PC-9 (cell line): Measurements from ENCODE around the gene SLC22A4. TPM values are rescaled to one million over a fixed set of nuclear protein-coding genes. Genes with fewer than 3 reads are reported as not detected.

Experiments used
- BruUV-seq: library from RNA; stranded (reverse); fragments of 400-500 nt; replicated peaks from 2 replicates; lab custom pipeline; 2021; lab: Mats Ljungman, UMichigan
- CTCF ChIA-PET: fragments of 300-600 bp; sonication (Branson Sonifier 250); formaldehyde crosslinking; loops from one replicate; lab custom pipeline; 2022; ENCODE audit warnings: antibody characterized with exemption; lab: Charles Lee
- POLR2A ChIA-PET: fragments of 300-600 bp; sonication (Branson Sonifier 250); formaldehyde crosslinking; loops from one replicate; lab custom pipeline; 2022; ENCODE audit warnings: antibody characterized with exemption; ENCODE audit not compliant: unreplicated experiment; lab: Charles Lee
- DNase-seq, 2 experiments: peaks; one replicate each; pipeline versions ENCODE4 v3.0.0 to v3.0.0-alpha.2; 2015 to 2022; ENCODE audit warnings: mixed read lengths in 1 of 2
- H2AFZ ChIP-seq: fragments of 200-600 bp; sonication (generic); 2 replicates; pipeline ENCODE4 v1.8.1; 2017; ENCODE audit warnings: antibody characterized with exemption
- H3F3A ChIP-seq: fragments of 200-600 bp; sonication (generic); 2 replicates; pipeline ENCODE4 v1.8.1; 2017; ENCODE audit warnings: antibody characterized with exemption, mild to moderate bottlenecking, low read depth; ENCODE audit not compliant: insufficient read depth
- H3K27ac ChIP-seq: fragments of 200-600 bp; sonication (generic); 2 replicates; pipeline ENCODE4 v1.6.1; 2016; ENCODE audit warnings: mixed run types
- H3K27me3 ChIP-seq: fragments of 200-600 bp; sonication (generic); 2 replicates; pipeline ENCODE4 v1.6.1; 2016; ENCODE audit warnings: low read depth, mixed run types; ENCODE audit not compliant: insufficient read depth
- H3K36me3 ChIP-seq: fragments of 200-600 bp; sonication (generic); 2 replicates; pipeline ENCODE4 v1.6.1; 2016; ENCODE audit warnings: low read depth, mixed run types
- H3K4me1 ChIP-seq: fragments of 200-600 bp; sonication (generic); replicated peaks from 2 replicates; pipeline ENCODE4 v1.6.1; 2016; ENCODE audit warnings: mixed run types; ENCODE audit not compliant: insufficient read depth
- H3K4me2 ChIP-seq: fragments of 200-600 bp; sonication (generic); 2 replicates; pipeline ENCODE4 v1.6.1; 2017; ENCODE audit warnings: mixed run types
- H3K4me3 ChIP-seq: fragments of 200-600 bp; sonication (generic); 2 replicates; pipeline ENCODE4 v1.6.1; 2016; ENCODE audit warnings: mixed run types
- H3K79me2 ChIP-seq: fragments of 200-600 bp; sonication (generic); 2 replicates; pipeline ENCODE4 v1.6.1; 2017; ENCODE audit warnings: low read depth, mixed run types
- H3K9me2 ChIP-seq: fragments of 200-600 bp; sonication (generic); 2 replicates; pipeline ENCODE4 v1.8.1; 2017; ENCODE audit warnings: mild to moderate bottlenecking; ENCODE audit not compliant: insufficient read depth
- H3K9me3 ChIP-seq: fragments of 200-600 bp; sonication (generic); 2 replicates; pipeline ENCODE4 v1.8.1; 2016; ENCODE audit warnings: low read depth; ENCODE audit not compliant: insufficient read depth
- H4K20me1 ChIP-seq: fragments of 200-600 bp; sonication (generic); 2 replicates; pipeline ENCODE4 v1.8.1; 2017; ENCODE audit not compliant: insufficient read depth
- CTCF ChIP-seq: fragments of 200-600 bp; sonication (generic); conservative IDR thresholded peaks from 2 replicates; pipeline ENCODE4 v1.6.1; 2017; ENCODE audit warnings: mixed run types, antibody characterized with exemption, mild to moderate bottlenecking, moderate library complexity
- EZH2 ChIP-seq: fragments of 200-600 bp; sonication (generic); IDR thresholded peaks from 2 replicates; pipeline ENCODE4 v1.8.0; 2017; ENCODE audit warnings: antibody characterized with exemption, low read depth
- intact Hi-C: fragments of 100-400 bp; cut with micrococcal nuclease; formaldehyde crosslinking; loops from one replicate; pipeline ENCODE4 v1.10.0; 2022; ENCODE audit not compliant: unreplicated experiment
- microRNA-seq: library from miRNA; unstranded; fragments of <30 nt; microRNA quantifications from one replicate; pipeline ENCODE4 v1.2.0, GENCODE V29; 2021; ENCODE audit warnings: borderline number of aligned reads, borderline replicate concordance
- total RNA-seq: library from RNA; stranded (reverse); gene quantifications from 2 replicates; pipeline ENCODE4 v1.2.3, GENCODE V29; 2021

SLC22A4 gene
- total RNA-seq, 1 experiment from 2014 or later = 4.2 TPM

- Histone ChIP-seq H3K4me1 (peaks cover 30% of the 10 kb centered on the region), H2AFZ (no peak overlapping the region), H4K20me1 (no peaks in the 10 kb centered on the region), H3K4me2 (no peak overlapping the region), H3K36me3 (0 out of 2 replicates have a peak, but pooled peaks cover 16% of the 10 kb centered on the region), H3K9me3 (no peaks in the 10 kb centered on the region), H3K27ac (no peak overlapping the region), H3K27me3 (no peaks in the 10 kb centered on the region), H3K4me3 (no peak overlapping the region), H3K9me2 (no peaks in the 10 kb centered on the region), H3K79me2 (no peaks in the 10 kb centered on the region), H3F3A (peaks cover 25% of the 10 kb centered on the region)
- ChIA-PET POLR2A (no interaction called here), CTCF (no interaction called here)
- no peak for DNase-seq
- TF ChIP-seq EZH2 (no peak), CTCF (no peak)
- intact Hi-C loops = no loop called here
- BruUV-seq = no TSS peak
Observed at GRCh38 chr5:132392978-132393825, 99.0 kb downstream of the SLC22A4 start.

Small RNA genes lying within 50 kb of the gene (microRNA-seq; reads per million reads assigned to microRNA genes)
- not detected for gene MIR3936

Other genes with a start within 250 kb of the SLC22A4 start
- gene IL3, start 233.7 kb upstream of the SLC22A4 start, total RNA-seq = not detected in 2 replicates
- not detected in 2 replicates for gene CSF2, start 220.6 kb upstream of the SLC22A4 start, total RNA-seq
- gene P4HA2, start 66.5 kb upstream of the SLC22A4 start, total RNA-seq = 21.7 and 24.0 TPM in 2 replicates
- gene PDLIM4, start 36.7 kb upstream of the SLC22A4 start, total RNA-seq = 35.8 and 47.2 TPM in 2 replicates
- gene SLC22A5, start 75.3 kb downstream of the SLC22A4 start, total RNA-seq = 13.5 and 15.2 TPM in 2 replicates
- gene IRF1, start 196.4 kb downstream of the SLC22A4 start, total RNA-seq = 27.1 and 38.9 TPM in 2 replicates
- not detected in 2 replicates for gene IL5, start 249.1 kb downstream of the SLC22A4 start, total RNA-seq